Psoas muscle (tissue), 8 donors: Measurements from ENCODE around the gene ARHGAP8. TPM values are rescaled to one million over a fixed set of nuclear protein-coding genes. Genes with fewer than 3 reads are reported as not detected.
A peak's percentile ranks its signal among the peaks of the same experiment; 100 is the strongest.

Experiments
- ATAC-seq, 4 donors: fragments of 200-7000 bp; cut with Tn5 transposase; one replicate each; pipeline ENCODE4 v1.9.1; 2020; ENCODE audit warnings: moderate library complexity in 3 of 4, mild to moderate bottlenecking in 2 of 4
- DNase-seq, 2 donors: peaks; one replicate each; pipeline ENCODE4 v3.0.0-alpha.2; 2020
- H3K27ac ChIP-seq: fragments of 200-600 bp; one replicate; pipeline ENCODE4 v1.8.0; 2022
- H3K27me3 ChIP-seq, 3 donors: fragments of 200-600 bp in 1 of 3; one replicate each; pipeline versions ENCODE4 v1.6.1 to v1.8.0; 2013 to 2022; ENCODE audit warnings: low read length in 2 of 3, mild to moderate bottlenecking in 2 of 3, moderate library complexity in 1 of 3; ENCODE audit not compliant: insufficient read depth in 3 of 3
- H3K36me3 ChIP-seq, 2 donors: fragments of 200-600 bp in 1 of 2; one replicate each; pipeline versions ENCODE4 v1.6.1 to v1.8.0; 2013 to 2022; ENCODE audit warnings: low read depth in 1 of 2, mild to moderate bottlenecking in 1 of 2, moderate library complexity in 1 of 2; ENCODE audit not compliant: insufficient read depth in 1 of 2
- H3K4me1 ChIP-seq: fragments of 200-600 bp; one replicate; pipeline ENCODE4 v1.8.0; 2022
- H3K4me3 ChIP-seq: fragments of 200-600 bp; one replicate; pipeline ENCODE4 v1.8.0; 2022; ENCODE audit warnings: mild to moderate bottlenecking
- H3K9me3 ChIP-seq: fragments of 200-600 bp; one replicate; pipeline ENCODE4 v1.8.0; 2022
- WGBS, 3 donors: extraction: QIAGEN DNeasy Blood & Tissue Kit; methylation state at CpG; one replicate each; pipeline versions ENCODE4 v1.1.6 to v1.1.7; 2013; 5-methylcytosine and 5-hydroxymethylcytosine counted together
- intact Hi-C, 2 donors: fragments of 100-400 bp; cut with DNase I; formaldehyde crosslinking; loops; one replicate each; pipeline versions ENCODE4 v1.11.0 to v1.14.2; 2022
- polyA plus RNA-seq, 3 donors: library from polyadenylated mRNA; stranded (reverse); fragments of 200-250 nt; gene quantifications; one replicate each; pipeline ENCODE4 v1.2.3, GENCODE V29; 2013
- total RNA-seq, 4 donors: library from RNA; stranded (reverse); fragmentation: NEBNext Ultra II Directional in 2 of 4; extraction: Animal tissue kit (Norgen Biotek cat#: 25700) in 2 of 4; gene quantifications; one replicate each; pipeline versions ENCODE4 v1.2.1 to v1.2.4, GENCODE V29; 2021 to 2023
- TF ChIP-seq, protein P1 (sequence below): fragments of 200-600 bp; IDR thresholded peaks from one replicate; pipeline ENCODE4 v1.8.0; 2022; ENCODE audit warnings: antibody characterized with exemption
- donor health status: healthy with polysubstance abuse.
- donor health status: DM: no; HTN: no; CAD: no; lungs with moderate emphysema.
- donor health status: Bipolar disorder and iron deficiency.
- donor health status: healthy.
- donor health status: DM: yes; HTN: yes; CAD: no.
- donor health status: DM: no; HTN: no; CAD: no.
- donor health status: DM: no; HTN: no; CAD: no.
- donor health status: DM: yes; HTN: yes; CAD: no.

The ARHGAP8 gene
- total and polyA plus RNA-seq, 7 donors, result 0.14 TPM; not detected in 6

- Histone ChIP-seq H3K9me3 (peaks cover 14% of the 10 kb centered on the region), H3K36me3 (no peaks in the 10 kb centered on the region), H3K4me1 (no peaks in the 10 kb centered on the region), H3K4me3 (no peak overlapping the region), H3K27me3 (peaks cover 0 to 31% (median 12%) of the 10 kb centered on the region in 3 donors), H3K27ac (no peak overlapping the region)
- intact Hi-C loops, result no loop called here
- 67 to 76% (median 68%) methylated on average over 30 of the region's 30 CpGs for whole genome bisulfite sequencing, 3 donors
- ATAC-seq (no peak), DNase-seq (peak in 1 of 2 donors; percentile 23)
- TF ChIP-seq, protein P1, sequence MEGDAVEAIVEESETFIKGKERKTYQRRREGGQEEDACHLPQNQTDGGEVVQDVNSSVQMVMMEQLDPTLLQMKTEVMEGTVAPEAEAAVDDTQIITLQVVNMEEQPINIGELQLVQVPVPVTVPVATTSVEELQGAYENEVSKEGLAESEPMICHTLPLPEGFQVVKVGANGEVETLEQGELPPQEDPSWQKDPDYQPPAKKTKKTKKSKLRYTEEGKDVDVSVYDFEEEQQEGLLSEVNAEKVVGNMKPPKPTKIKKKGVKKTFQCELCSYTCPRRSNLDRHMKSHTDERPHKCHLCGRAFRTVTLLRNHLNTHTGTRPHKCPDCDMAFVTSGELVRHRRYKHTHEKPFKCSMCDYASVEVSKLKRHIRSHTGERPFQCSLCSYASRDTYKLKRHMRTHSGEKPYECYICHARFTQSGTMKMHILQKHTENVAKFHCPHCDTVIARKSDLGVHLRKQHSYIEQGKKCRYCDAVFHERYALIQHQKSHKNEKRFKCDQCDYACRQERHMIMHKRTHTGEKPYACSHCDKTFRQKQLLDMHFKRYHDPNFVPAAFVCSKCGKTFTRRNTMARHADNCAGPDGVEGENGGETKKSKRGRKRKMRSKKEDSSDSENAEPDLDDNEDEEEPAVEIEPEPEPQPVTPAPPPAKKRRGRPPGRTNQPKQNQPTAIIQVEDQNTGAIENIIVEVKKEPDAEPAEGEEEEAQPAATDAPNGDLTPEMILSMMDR, result no peak
Measured at GRCh38 chr22:44840611-44841322, 88.4 kb downstream of the ARHGAP8 start.

- TF ChIP-seq, protein P1, result no peak
- DNase-seq, result peak in 1 of 2 donors; percentile 18
- Histone ChIP-seq H3K4me3 (no peak overlapping the region), H3K27me3 (peaks cover 0 to 31% (median 9%) of the 10 kb centered on the region in 3 donors), H3K4me1 (no peaks in the 10 kb centered on the region), H3K9me3 (peaks cover 14% of the 10 kb centered on the region), H3K36me3 (no peaks in the 10 kb centered on the region), H3K27ac (no peak overlapping the region)
- WGBS, 3 donors, result 69 to 83% (median 74%) methylated on average over 7 of the region's 7 CpGs
- ATAC-seq, result no peak
- intact Hi-C loops, result no loop called here
Measured at GRCh38 chr22:44842417-44842816, 90.0 kb downstream of the ARHGAP8 start.

DNA sequence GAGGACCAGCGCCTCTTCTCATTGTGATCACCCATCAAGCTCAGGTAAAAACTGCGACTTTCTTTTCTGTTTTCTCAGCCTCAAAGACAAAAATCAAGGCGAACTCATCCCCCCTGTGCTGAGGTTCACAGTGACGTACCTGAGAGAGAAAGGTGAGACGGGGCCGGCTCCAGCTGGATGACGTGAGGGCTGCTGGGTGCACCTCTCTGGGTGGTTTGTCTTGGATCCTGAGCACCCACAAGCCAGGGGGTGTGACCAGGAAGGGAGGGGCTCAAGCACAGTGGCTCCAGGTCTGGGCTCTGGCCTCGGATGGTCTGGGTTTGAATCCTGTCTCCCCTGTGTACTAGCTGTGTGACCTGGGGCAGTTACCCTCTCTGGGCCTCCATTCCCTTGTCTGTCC lies 92.8 kb downstream of the ARHGAP8 start:
- no peak for ATAC-seq
- H3K4me1 ChIP-seq, result no peaks in the 10 kb centered on the region

DNA sequence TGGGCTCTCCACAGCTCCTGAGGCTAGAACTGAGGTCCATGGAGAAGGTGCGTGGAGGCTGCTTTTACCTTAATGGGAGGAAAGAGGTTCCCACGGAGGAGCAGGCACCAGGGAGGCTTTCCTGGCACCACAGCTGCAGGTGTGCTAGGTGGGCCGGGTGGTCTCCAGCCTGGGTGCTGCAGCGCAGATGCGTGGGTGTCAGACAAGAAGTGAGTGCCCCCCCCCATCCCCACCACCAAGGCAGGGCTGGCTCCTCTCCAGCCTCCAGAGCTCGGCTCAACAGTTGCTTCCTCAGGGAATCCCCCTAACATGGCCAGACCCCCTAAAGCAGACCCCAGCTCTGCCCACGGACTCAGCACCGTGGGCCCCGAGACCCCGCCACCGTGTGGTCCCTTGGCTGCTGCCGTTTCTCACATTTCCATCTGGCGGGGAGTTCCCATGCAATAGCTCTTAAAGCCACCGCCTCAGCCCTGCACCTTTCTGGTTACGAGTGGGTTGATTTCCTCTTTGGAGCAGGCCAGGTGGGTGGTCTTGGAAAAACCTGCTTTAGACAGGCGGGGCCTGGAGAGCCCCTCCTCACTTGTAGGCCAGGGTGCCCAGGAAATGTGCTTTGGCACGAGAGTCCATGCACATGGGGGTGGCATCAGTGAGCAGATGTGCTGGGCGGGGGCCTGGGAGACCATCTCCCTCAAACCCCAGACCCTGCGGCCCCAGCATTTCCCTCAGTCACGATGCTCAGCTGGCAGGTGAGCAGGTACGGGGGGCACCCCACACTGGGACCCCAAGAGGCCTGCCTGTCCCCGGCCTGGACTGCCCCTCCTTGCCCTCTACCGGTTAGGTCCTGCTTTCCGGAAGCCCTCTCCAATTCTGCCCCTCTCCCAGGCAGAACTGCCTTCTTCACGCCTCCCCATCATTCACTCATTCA lies 93.7 kb downstream of the ARHGAP8 start:
- TF ChIP-seq, protein P1, result no peak
- Histone ChIP-seq H3K36me3 (no peaks in the 10 kb centered on the region), H3K27me3 (peaks cover 0 to 2% (median 0%) of the 10 kb centered on the region in 3 donors), H3K4me1 (no peaks in the 10 kb centered on the region), H3K9me3 (peaks cover 14% of the 10 kb centered on the region), H3K4me3 (no peak overlapping the region), H3K27ac (no peak overlapping the region)
- WGBS, 3 donors, result 68 to 75% (median 73%) methylated on average over 23 to 25 of the region's 25 CpGs
- ATAC-seq (no peak), DNase-seq (peak in 1 of 2 donors; percentile 34)
- intact Hi-C loops, result no loop called here

More for the DNA sequence above, 92.8 kb downstream of the ARHGAP8 start:
- WGBS, 3 donors, result 95 to 98% (median 97%) methylated on average over 8 of the region's 8 CpGs
- DNase-seq, result peak in 1 of 2 donors; percentile 12
- peaks cover 0 to 10% (median 1%) of the 10 kb centered on the region in 3 donors for H3K27me3 ChIP-seq
- no peaks in the 10 kb centered on the region for H3K36me3 ChIP-seq
- H3K27ac ChIP-seq, result no peak overlapping the region
- TF ChIP-seq, protein P1, result no peak
- intact Hi-C loops, result no loop called here
- H3K9me3 ChIP-seq, result peaks cover 14% of the 10 kb centered on the region
- H3K4me3 ChIP-seq, result no peak overlapping the region
